ENCODE data around the gene IGF2. TPM values are rescaled to one million over a fixed set of nuclear protein-coding genes. Genes with fewer than 3 reads are reported as not detected.

The IGF2 gene
- total RNA-seq, 1 experiment from 2014 or later, result 14.5 TPM

- no peak for ATAC-seq
- Histone ChIP-seq H3K27me3 (ENCODE audit: control insufficient read depth, insufficient read depth, low read length) (no peaks in the 10 kb centered on the region), H3K9me3 (ENCODE audit: control insufficient read depth, insufficient read depth, low read depth, low read length) (no peaks in the 10 kb centered on the region), H3K4me3 (ENCODE audit: low read depth in 2 of 2, low read length in 2 of 2) (no peak overlapping the region), H3K36me3 (ENCODE audit: control insufficient read depth, insufficient read depth, low read length) (no peaks in the 10 kb centered on the region), H3K27ac (ENCODE audit: low read length) (no peak overlapping the region), H3K4me1 (ENCODE audit: control insufficient read depth, insufficient read depth, low read length) (no peaks in the 10 kb centered on the region; the same call in 1 of the 2 replicates)
- in situ Hi-C loops (cut with HindIII; ENCODE audit: low pct_unique_long_range_greater_than_20kb, low sequenced_read_pairs), result loop anchor here (10.0 kb wide), 1 partner anchor 54 kb away; no protein-coding TSS in a partner anchor
- CTCF ChIA-PET, result no interaction called here
- intact Hi-C loops (cut with micrococcal nuclease; ENCODE audit: unreplicated experiment), result no loop called here
- POLR2A ChIA-PET, result no interaction called here
- BruUV-seq (replicated peaks), result no TSS peak
- no peak for DNase-seq (ENCODE audit: low read depth, low spot score)
- no peak for TF ChIP-seq TCF7L2 (IDR thresholded peaks at IDR 0.05; ENCODE audit: low read depth, low read length)
- no peak for TF ChIP-seq REST (IDR thresholded peaks at IDR 0.05; ENCODE audit: insufficient read depth in 1 of 2, low read depth in 2 of 2, low read length in 1 of 2)
- no peak for TF ChIP-seq POLR2AphosphoS5 (IDR thresholded peaks at IDR 0.05; ENCODE audit: low read depth, low read length)
- TF ChIP-seq CTCF (IDR thresholded peaks at IDR 0.05), result no peak
- no peak for TF ChIP-seq SIN3A (IDR thresholded peaks at IDR 0.05; ENCODE audit: borderline replicate concordance, insufficient read depth, low read depth, low read length)
Measured at GRCh38 chr11:2090172-2091111, 48.7 kb downstream of the IGF2 start.

- POLR2A ChIA-PET, result no interaction called here
Measured at GRCh38 chr11:2089536-2090165, 49.5 kb downstream of the IGF2 start.

More at GRCh38 chr11:2089536-2090165, 49.5 kb downstream of the IGF2 start:
- no peak overlapping the region for H3K4me3 ChIP-seq (ENCODE audit: low read depth in 2 of 2, low read length in 2 of 2)
- in situ Hi-C loops (cut with HindIII; ENCODE audit: low pct_unique_long_range_greater_than_20kb, low sequenced_read_pairs), result loop anchor here (10.0 kb wide), 1 partner anchor 55 kb away; no protein-coding TSS in a partner anchor
- H3K27ac ChIP-seq (ENCODE audit: low read length), result no peak overlapping the region
- CTCF ChIA-PET, result interaction anchor here (0.9 to 1.8 kb wide), 2 partner anchors 53 to 63 kb away, joined by 3 to 4 read pairs; no protein-coding TSS in a partner anchor
- ATAC-seq (peak; percentile 88), DNase-seq (ENCODE audit: low read depth, low spot score) (no peak)
- intact Hi-C loops (cut with micrococcal nuclease; ENCODE audit: unreplicated experiment), result no loop called here
- no peaks in the 10 kb centered on the region for H3K36me3 ChIP-seq (ENCODE audit: control insufficient read depth, insufficient read depth, low read length)
- H3K4me1 ChIP-seq (ENCODE audit: control insufficient read depth, insufficient read depth, low read length), result no peaks in the 10 kb centered on the region; the same call in 1 of the 2 replicates
- BruUV-seq (replicated peaks), result no TSS peak
- no peaks in the 10 kb centered on the region for H3K27me3 ChIP-seq (ENCODE audit: control insufficient read depth, insufficient read depth, low read length)
- H3K9me3 ChIP-seq (ENCODE audit: control insufficient read depth, insufficient read depth, low read depth, low read length), result no peaks in the 10 kb centered on the region
- no peak for TF ChIP-seq REST (IDR thresholded peaks at IDR 0.05; ENCODE audit: insufficient read depth in 1 of 2, low read depth in 2 of 2, low read length in 1 of 2)
- no peak for TF ChIP-seq POLR2AphosphoS5 (IDR thresholded peaks at IDR 0.05; ENCODE audit: low read depth, low read length)
- TF ChIP-seq SIN3A (IDR thresholded peaks at IDR 0.05; ENCODE audit: borderline replicate concordance, insufficient read depth, low read depth, low read length), result no peak
- TF ChIP-seq TCF7L2 (IDR thresholded peaks at IDR 0.05; ENCODE audit: low read depth, low read length), result no peak
- TF ChIP-seq CTCF (IDR thresholded peaks at IDR 0.05), result no peak

Data from Panc1 (cell line).